Right atrium auricular region (tissue), 2 donors: ENCODE data around the gene PCDH9. TPM values are rescaled to one million over a fixed set of nuclear protein-coding genes. Genes with fewer than 3 reads are reported as not detected.

Experiments
- DNase-seq: peaks from one replicate; pipeline ENCODE4 v3.0.0-alpha.2; 2019; ENCODE audit warnings: low spot score
- H3K27ac ChIP-seq, 2 donors: fragments of 200-600 bp; sonication (generic); 1 replicate in 1 of 2; 2 replicates in 1 of 2; pipeline ENCODE4 v1.5.1; 2016 to 2019
- H3K27me3 ChIP-seq, 2 donors: fragments of 200-600 bp; sonication (generic); one replicate each; pipeline versions ENCODE4 v1.5.1 to v1.6.0; 2017 to 2019
- H3K36me3 ChIP-seq: fragments of 200-600 bp; sonication (generic); one replicate; pipeline ENCODE4 v1.5.1; 2016
- H3K4me1 ChIP-seq, 2 donors: fragments of 200-600 bp; sonication (generic); one replicate each; pipeline versions ENCODE4 v1.5.1 to v1.6.0; 2017 to 2019
- H3K4me3 ChIP-seq, 2 donors: fragments of 200-600 bp; sonication (generic); 1 replicate in 1 of 2; 2 replicates in 1 of 2; pipeline ENCODE4 v1.5.1; 2017 to 2019; ENCODE audit warnings: mild to moderate bottlenecking in 1 of 2, moderate library complexity in 1 of 2
- H3K9me3 ChIP-seq, 2 donors: fragments of 200-600 bp; sonication (generic); one replicate each; pipeline ENCODE4 v1.5.1; 2019
- total RNA-seq, 2 donors: library from RNA; depleted of rRNA; stranded (reverse); fragments of >200 nt; gene quantifications; one replicate each; pipeline ENCODE4 v1.1.0, GENCODE V29; 2016
- TF ChIP-seq, protein P1 (sequence below), 2 donors: fragments of 200-600 bp; sonication (generic); IDR thresholded peaks; one replicate each; pipeline ENCODE4 v1.5.1; 2019; ENCODE audit warnings: antibody characterized with exemption in 2 of 2

Gene PCDH9
- total RNA-seq, 2 donors from 2014 or later = 19.4 to 28.7 TPM

DNA sequence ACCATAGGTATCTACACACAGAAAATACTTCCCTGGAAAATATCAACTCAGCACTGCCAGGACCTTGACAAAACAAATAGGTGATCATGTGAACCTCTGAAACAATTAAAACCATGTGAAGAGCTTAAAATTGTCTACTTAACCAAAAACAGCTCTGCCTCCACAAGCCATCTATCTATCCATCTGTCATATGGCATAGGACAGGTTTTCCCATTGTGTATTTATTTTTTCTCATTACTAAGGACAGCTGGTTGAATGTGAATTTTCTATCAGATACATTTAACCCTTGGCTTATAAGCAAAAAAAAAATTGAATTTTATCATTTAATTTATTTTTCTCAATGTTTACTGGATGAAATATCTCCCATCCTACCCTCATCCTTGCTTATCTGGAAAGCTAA is 279.5 kb downstream of the PCDH9 start:
- Histone ChIP-seq H3K4me1 (no peaks in the 10 kb centered on the region), H3K27ac (no peak overlapping the region), H3K4me3 (no peak overlapping the region), H3K27me3 (no peaks in the 10 kb centered on the region), H3K36me3 (no peaks in the 10 kb centered on the region), H3K9me3 (no peaks in the 10 kb centered on the region)
- DNase-seq = no peak
- TF ChIP-seq, protein P1, sequence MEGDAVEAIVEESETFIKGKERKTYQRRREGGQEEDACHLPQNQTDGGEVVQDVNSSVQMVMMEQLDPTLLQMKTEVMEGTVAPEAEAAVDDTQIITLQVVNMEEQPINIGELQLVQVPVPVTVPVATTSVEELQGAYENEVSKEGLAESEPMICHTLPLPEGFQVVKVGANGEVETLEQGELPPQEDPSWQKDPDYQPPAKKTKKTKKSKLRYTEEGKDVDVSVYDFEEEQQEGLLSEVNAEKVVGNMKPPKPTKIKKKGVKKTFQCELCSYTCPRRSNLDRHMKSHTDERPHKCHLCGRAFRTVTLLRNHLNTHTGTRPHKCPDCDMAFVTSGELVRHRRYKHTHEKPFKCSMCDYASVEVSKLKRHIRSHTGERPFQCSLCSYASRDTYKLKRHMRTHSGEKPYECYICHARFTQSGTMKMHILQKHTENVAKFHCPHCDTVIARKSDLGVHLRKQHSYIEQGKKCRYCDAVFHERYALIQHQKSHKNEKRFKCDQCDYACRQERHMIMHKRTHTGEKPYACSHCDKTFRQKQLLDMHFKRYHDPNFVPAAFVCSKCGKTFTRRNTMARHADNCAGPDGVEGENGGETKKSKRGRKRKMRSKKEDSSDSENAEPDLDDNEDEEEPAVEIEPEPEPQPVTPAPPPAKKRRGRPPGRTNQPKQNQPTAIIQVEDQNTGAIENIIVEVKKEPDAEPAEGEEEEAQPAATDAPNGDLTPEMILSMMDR (IDR thresholded peaks at IDR 0.05) = no peak

DNA sequence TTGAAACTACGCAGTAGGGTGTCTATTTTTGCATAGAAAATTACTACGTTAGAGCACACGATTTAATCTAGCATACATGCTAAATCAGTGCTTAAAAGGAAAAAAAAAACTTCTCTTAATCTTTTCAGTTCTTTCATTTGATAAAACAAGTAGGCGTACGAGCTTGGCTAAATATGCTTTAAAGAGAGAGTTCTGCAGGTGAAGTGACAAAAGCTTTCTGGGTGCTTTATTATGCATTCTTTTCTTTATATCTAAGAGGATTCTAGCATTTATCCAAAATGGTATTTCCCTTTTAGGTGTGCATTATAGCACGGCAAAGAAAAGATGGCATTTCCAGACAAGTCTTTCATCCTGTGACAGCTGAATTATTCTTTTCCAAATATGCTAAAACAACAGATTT is 281.2 kb downstream of the PCDH9 start:
- TF ChIP-seq, protein P1 (IDR thresholded peaks at IDR 0.05) = no peak
- no peak for DNase-seq
- no peaks in the 10 kb centered on the region for H3K9me3 ChIP-seq
- H3K4me1 ChIP-seq = no peaks in the 10 kb centered on the region
- H3K36me3 ChIP-seq = no peaks in the 10 kb centered on the region
- H3K27ac ChIP-seq = no peak overlapping the region
- H3K27me3 ChIP-seq = no peaks in the 10 kb centered on the region
- H3K4me3 ChIP-seq = no peak overlapping the region

DNA sequence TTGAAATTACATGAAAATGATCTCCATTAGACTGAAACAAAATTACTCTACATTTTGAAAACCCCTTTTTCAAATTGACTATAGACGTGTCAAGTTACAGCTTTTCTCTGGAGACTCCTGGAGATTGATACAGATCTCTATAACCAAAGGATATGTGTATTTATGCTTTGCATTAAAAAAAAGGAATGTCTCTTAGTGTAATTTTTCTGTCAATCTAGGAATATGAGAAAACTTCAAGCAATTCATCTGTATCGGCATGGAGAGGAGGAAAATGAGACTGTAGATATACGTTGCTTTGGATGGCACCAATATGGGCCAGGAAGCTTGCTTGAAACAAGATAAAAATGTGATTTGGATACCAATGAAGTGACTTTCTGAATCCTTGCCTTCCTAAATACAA is 286.6 kb downstream of the PCDH9 start:
- no peaks in the 10 kb centered on the region for H3K36me3 ChIP-seq
- TF ChIP-seq, protein P1 (IDR thresholded peaks at IDR 0.05) = no peak
- no peaks in the 10 kb centered on the region for H3K9me3 ChIP-seq
- no peak overlapping the region for H3K27ac ChIP-seq
- H3K27me3 ChIP-seq = no peaks in the 10 kb centered on the region
- H3K4me1 ChIP-seq = no peaks in the 10 kb centered on the region
- DNase-seq = no peak
- no peak overlapping the region for H3K4me3 ChIP-seq

DNA sequence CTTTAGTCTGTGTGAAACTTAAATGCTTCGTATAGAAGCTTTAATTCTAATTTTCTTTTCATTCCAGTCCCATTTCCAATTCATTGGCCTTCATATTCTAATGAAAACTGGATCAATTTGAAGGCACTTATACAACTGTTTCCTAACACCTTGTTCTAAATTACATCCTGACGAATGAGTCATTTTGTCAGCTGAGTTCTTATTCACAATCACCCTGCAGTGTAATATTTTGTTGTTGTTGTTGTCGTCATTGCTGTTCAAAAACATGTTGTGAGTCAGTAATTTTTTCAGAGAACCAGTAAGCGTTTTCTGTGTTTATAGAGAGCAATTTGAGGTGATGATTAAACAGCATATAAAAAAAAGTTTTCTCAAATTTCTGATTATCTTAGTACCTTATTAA is 290.0 kb downstream of the PCDH9 start:
- no peaks in the 10 kb centered on the region for H3K9me3 ChIP-seq
- H3K4me1 ChIP-seq = no peaks in the 10 kb centered on the region
- H3K27ac ChIP-seq = no peak overlapping the region
- TF ChIP-seq, protein P1 (IDR thresholded peaks at IDR 0.05) = no peak
- H3K36me3 ChIP-seq = no peaks in the 10 kb centered on the region
- no peaks in the 10 kb centered on the region for H3K27me3 ChIP-seq
- H3K4me3 ChIP-seq = no peak overlapping the region
- no peak for DNase-seq

DNA sequence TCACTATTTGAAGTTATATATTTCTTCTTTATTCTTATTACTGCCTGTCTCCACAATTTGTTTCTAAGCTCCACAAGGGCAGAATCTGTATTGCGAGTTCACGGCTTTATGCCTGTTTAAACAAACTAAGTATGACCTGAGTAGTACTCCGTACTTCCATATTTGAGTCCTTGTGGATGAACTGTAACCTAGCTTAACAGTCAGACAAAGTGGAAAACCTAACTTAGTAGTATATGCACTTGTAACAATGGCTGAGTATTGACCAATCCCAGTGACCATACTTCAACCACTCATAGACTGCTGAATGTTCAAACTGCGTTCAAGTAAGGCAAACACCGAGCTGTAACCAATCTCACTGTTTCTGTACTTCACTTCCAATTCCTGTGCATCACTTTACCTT is 292.7 kb downstream of the PCDH9 start:
- H3K9me3 ChIP-seq = no peaks in the 10 kb centered on the region

DNA sequence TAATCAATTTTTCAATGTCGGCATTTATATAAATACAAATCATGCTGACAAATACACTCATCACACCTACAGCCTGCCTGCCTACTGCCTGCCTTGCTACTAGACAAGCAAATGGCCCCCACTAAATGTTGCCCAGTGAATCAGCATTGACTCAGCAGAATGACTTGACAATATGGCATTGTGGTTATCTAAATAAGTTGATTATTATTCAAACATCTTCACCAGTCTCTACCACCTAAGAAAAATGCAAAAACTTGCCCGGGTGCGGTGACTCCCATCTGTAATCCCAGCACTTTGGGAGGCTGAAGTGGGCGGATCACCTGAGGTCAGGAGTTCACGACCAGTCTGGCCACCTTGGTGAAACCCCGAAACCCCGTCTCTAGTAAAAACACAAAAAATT is 296.1 kb downstream of the PCDH9 start:
- no peak overlapping the region for H3K4me3 ChIP-seq
- no peaks in the 10 kb centered on the region for H3K27me3 ChIP-seq
- TF ChIP-seq, protein P1 (IDR thresholded peaks at IDR 0.05) = no peak
- H3K9me3 ChIP-seq = no peaks in the 10 kb centered on the region
- no peaks in the 10 kb centered on the region for H3K36me3 ChIP-seq
- no peaks in the 10 kb centered on the region for H3K4me1 ChIP-seq
- no peak for DNase-seq
- no peak overlapping the region for H3K27ac ChIP-seq

More for the DNA sequence above, 292.7 kb downstream of the PCDH9 start:
- Histone ChIP-seq H3K4me1 (no peaks in the 10 kb centered on the region), H3K4me3 (no peak overlapping the region), H3K36me3 (no peaks in the 10 kb centered on the region), H3K27me3 (no peaks in the 10 kb centered on the region), H3K27ac (no peak overlapping the region)
- no peak for DNase-seq
- TF ChIP-seq, protein P1 (IDR thresholded peaks at IDR 0.05) = no peak
